Measurements from ENCODE around the gene LBH.
"Not testable (repeated sequence)": the region's sequence is repeated elsewhere in the genome, so short reads cannot be mapped to it uniquely, and the experiment has no call there.

Gene LBH

DNA sequence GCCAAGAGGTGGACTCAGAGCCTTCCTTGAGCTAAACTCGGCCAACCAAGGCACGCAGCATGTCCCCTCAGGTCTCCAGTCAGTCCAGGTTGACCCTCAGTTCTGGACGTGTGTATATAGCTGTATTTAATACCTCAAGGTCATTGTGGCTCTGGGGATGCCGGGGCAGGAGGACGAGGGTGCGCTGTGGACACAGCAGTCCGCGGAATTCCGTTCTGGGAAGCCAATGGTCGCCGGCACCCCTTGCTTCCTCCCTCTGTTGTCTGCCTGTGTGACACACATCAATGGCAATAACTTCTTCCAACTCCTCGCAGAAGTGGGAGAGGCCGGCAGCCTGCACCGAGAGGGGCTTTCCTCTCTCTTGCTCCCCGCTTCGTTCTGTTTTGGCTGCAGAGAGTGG lies 27.7 kb downstream of the LBH start:
- DNase-seq: no peak

DNA sequence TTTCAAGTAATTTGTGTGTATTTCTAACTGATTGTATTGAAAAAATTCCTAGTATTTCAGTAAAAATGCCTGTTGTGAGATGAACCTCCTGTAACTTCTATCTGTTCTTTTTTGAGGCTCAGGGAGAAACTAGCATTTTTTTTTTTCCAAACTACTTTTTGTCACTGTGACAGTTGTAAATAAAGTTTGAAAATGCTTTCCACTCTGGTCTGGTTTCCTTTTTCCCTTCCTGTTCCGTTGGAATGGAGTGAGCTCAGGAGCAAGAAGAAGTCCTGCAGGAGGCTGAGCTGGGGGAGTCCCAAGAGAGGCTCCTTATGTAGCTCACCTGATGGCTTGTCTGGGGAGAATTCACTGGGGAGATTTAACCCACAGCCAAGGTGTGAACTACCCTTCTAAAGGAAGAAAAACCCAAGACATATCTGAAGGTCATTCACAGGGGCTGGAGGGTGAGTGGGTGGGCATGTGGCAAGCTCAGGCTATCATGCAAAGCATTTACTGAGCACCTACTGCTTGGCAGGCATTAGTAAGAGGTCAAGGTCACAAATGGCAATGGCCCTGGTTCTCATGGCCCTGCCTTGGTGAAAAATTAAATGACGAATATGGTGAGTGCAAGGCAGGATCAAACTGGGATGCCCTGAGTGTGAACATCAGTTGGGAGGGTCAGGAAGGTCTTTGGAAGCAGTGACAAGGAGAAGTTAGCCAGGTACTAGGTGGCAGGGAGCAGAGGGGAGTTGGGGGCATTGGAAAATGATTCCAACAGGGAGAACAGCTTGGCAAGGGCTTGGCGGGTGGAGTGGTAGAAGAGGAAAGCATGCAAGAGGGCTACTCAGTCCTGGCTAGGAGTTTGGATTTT lies 28.7 kb downstream of the LBH start:
- DNase-seq: no peak

DNA sequence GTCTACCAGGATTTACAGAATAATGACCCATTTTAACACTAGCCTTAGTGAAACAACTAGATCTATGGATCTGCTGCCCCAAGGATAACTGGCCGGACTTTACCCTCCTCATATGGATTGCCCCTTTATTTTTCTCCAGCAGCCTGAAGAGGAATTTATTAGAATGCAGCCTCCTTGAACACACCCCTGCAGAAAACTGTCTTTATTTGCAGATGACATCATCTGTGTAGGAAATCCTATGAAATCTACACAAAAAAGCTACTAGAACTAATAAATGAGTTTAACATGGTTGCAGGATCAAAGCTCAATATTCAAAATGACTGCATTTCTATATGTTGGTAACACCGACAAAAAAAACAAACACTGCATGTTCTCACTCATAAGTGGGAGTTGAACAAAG lies 29.6 kb downstream of the LBH start:
- no peak for DNase-seq

DNA sequence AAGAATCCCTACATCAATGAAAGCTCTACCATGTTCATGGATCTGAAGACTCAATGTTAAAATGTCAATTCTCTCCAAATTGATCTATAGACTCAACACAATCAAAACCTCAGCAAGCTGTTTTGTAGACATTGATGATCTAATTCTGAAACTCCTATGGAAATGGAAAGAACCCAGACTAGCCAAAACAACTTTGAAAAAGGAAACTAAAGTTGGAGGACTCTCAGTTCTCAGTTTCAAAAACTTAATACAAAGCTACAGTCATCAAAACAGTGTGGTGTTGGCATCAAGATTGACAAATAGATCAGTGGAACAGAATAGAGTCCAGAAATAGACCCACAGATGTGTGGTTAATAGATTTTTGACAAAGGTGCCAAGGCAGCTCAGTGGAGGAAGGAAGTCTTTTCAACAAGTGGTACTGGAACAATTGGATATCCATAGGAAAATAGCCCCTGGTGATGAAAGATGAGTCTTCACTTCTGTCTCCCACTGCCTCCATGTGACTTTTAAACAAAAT lies 30.4 kb downstream of the LBH start:
- DNase-seq: no peak

DNA sequence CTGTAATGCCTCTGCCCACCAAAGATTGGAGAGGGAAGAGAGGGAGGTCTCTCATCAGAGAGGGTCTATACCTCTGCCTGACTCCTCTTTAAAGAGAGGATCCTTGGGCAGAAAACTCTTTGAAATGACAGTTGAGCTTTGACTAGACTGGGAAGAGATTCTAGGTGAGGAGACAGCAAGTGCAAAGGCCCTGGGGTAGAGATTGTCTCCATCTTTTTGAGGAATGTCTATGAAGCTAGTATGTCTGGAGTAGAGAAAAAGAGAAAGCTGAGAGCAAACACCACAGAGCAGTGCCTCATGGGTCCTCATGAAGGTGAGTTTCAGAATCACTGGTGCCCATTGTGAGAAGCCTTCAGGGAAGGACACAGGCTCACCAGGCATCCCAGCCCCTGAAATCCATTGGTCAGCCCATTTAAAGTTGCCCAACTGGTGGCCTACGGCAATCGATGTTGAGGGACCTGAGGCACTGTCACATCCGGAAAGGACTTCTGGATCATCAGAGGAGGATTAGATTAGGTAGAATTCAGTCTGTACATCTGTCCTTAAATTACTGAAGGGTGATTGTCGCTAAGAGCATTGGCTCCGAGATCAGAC lies 31.5 kb downstream of the LBH start:
- DNase-seq: no peak

DNA sequence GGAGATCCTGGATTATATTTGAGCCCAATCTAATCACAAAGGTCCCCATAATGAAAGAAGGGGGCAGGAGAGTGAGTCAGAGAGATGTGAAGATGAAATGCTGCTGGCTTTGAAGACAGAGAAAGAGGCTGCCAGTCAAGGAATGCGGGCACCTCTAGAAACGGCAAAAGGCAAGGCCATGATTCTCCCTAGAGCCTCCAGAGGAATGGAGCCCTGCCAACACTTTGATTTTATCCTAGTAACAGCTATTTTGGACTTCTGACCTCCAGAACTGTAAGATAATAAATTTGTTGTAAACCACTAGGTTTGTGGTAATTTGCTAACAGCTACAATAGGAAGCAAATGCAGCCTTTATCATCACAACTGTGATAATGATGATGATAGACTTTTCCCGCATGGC lies 32.9 kb downstream of the LBH start:
- no peak for DNase-seq

DNA sequence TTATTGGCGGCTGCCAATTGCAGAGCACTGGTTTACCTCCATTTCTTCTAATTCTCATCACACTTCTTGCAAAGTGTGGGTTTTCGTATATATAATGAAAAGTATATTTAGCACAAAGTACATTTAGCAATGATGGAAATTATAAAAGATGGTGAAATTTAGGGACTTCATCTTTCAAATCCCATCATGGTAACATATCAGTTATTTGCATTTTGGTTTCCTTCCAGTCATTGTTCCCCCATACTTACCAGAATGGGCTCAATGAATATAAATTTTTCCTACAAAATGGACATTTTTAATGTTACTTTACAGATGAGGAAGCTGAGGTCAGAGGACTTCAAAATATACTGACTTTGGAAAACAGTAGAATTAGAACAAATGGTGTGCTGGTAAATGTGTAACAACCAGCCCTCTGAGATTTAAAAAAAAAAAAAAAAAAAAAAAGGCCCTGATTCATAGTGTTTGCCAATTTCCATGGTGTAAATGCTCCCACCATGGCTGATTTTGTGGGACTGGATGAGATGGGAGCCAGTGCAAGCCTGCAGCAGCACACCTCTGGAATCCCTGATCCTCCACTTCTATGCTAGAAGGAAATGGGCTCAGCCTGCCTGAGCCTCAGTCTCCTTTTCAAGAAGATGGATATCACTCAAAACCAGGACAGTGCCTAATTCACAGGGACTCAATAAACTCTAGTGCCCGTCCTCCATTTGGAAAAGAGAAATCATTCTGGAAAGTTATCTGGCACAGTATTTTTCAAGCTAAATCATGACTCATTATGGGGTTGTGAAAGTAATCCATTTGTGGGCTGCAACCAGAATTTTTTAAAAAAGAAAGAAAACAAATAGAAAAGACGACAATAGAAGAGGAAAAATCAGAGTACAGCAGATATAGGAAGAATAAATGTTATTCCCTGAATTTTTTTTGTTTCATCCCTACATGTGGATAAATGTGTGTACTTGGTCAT lies 34.0 kb downstream of the LBH start:
- DNase-seq: no peak

DNA sequence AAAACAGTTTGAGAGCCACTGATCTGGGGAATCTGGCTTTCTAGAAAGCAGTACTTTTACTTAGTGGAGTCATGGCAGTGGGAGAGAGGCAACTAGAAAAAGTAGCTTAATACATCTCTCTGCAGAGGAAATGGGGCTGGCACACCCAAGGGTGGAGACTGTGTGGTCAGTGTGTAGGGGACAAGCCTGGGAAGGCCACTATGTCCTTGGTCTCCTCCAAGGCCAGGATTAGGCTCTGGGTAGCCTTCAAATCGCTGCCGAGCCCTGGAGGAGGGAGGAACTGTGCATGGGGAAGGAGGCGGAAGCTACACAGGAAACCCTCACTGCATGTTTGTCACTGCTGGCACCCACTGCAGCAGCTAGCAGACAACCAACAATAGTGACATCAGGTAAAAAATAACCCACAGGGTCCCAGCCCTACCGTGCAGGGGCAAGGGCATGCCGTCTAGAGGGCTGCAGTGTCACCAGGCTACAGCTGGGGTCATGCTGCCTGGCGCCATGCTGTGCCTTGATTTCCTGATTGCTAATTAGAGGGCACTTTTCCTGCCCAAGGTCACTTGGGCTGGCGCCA lies 34.8 kb downstream of the LBH start:
- peak in 1 of 2 donors; percentile 31 for DNase-seq

DNA sequence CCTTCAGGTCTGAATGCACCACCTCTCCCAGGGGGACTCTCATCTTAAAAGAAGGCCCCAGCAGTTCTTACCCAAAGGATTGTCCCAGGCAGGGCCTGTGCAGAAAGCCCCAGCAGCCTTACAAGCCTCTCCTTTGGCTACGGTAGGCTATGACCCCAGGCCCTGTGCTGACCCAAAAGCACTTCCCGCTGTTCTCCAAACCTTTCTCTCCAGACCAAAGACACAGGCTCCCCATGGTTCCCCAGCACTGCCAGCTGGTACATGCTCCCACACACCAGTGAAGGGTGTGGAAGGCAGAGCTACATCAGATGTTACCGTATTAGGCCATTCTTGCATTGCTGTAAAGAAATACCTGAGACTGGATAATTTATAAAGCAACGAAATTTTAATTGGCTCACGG lies 35.4 kb downstream of the LBH start:
- no peak for DNase-seq

DNA sequence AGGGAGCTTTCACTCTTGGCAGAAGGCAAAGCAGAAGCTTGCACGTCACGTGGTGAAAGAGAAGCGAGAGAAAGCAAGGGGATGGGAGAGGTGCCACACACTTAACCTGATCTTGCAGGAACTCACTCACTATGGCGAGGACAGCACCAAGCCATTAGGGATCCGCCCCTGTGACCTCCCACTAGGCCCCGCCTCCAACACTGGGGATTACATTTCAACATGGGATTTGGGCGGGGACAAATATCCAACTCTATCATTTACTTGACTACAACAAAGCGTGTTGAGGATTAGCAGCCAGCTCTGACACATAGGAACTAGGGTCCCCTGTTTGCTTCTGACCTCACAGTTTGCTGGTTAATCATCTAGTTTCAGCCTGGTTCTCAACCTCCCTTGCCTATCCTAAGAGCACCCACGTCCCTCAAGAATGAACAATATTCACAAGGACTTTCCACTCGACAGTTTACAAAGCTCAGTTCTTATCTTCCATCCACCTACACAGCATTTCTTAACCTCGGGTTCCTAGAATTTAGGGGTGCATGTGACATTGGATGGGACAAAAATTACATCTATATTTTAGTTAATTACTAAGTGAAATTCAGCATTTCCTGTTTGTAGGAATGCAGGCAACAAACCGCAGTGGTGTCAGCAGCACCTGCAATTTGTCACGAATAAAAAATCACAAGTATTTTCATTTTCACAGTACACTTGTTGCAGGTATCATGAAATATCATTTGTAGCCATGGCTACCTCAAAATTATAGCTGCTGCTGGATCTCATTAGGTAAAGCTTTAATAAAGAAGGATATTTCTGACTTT lies 36.0 kb downstream of the LBH start:
- DNase-seq: peak; percentile 43 to 52

DNA sequence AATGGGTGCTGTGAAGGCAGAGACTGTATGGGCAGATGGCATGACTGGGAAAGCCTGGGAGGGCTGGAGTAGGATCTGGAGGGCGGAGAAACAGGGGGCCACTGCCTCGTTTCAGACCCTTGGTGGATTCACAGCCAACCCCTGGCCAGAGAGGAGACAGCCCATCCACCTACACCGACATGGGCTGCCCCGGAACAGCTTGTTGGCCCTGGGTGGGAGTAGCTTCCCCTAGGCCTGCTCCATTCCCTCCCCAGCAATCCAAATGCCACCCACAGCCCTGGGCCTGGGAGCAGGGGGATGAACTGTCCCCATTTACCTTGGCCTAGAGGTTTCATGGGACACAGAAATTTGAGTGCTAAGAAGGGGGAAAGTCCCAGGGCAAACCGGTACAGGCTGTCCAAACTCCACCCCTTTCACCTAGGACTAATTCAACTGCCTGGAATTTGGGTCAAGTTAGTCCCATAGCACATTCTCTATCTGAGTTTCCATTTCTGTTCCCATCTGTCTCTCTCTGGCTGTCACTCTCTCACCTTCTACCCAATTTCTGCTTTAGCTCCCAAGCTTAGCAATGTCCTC lies 37.0 kb downstream of the LBH start:
- DNase-seq: no peak

DNA sequence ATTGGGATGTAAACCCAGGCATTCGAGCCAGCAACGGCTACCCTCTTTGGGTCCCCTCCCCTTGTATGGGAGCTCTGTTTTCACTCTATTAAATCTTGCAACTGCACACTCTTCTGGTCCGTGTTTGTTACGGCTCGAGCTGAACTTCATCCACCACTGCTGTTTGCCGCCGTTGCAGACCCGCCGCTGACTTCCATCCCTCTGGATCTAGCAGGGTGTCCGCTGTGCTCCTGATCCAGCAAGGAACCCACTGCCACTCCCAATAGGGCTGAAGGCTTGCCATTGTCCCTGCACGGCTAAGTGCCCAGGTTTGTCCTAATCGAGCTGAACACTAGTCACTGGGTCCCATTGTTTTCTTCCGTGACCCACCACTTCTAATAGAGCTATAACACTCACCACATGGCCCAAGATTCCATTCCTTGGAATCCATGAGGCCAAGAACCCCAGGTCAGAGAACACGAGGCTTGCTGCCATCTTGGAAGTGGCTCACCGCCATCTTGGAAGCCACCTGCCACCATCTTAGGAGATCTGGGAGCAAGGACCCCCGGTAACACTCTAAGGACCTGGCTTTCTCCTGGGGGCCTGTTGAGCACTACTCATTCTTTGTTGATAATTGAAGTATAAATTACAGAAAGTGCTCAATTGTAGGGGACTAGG lies 37.9 kb downstream of the LBH start:
- DNase-seq: not testable (repeated sequence)

DNA sequence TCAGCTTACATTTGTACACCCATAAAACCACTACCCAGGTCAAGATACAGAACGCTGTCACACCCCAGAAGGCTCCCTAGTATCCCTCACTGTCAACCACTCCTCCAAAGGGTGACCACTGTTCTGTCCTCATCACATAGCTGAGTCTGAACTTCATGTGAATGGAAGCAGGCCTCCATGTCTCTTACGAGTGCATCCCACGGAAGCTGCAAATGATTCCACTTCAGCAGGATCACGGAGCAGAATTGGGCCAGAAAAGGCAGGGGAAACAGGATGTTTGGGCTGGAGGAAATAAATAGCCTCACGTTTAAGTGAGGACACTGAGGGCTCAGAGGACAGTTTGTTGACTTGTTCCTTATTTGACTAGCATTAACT lies 38.4 kb downstream of the LBH start:
- DNase-seq: no peak

DNA sequence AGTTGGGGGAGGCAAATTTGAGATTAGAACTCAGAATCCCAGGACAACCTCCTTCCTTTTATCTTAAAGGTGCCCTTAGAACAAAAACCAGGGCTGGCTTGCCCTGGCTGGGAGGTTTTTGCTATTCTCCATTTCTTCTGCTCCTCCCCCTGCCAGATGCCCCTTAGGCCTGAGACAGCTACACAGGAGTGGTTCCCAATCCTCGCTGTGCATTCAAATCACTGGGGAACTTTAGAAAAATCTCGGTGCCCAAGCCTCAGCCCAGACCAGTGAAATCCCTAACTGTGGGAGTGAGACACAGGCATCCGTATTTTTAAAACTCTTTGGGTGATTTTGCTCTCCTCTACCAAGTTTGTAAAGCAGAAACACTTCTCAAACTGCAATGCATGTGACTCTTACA lies 38.8 kb downstream of the LBH start:
- no peak for DNase-seq

DNA sequence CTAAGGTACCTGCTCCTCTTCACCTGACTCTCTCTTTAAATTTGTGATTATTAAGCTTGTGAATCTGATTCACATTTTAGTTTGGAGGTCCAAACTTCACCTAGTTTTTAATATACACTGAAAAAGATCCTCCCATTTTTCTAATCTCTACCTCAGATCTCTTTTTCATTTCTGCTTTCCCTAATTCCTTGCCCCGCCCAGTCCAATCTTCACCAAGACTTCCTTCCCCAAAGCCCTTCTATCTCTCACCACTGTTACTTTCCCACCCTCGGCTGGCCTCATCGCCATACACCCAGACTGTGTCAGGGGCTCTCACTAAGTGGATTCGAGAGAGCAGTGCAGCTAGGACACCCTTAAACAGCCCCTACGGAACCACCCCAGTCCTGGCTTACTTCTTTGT lies 40.0 kb downstream of the LBH start:
- DNase-seq: no peak

DNA sequence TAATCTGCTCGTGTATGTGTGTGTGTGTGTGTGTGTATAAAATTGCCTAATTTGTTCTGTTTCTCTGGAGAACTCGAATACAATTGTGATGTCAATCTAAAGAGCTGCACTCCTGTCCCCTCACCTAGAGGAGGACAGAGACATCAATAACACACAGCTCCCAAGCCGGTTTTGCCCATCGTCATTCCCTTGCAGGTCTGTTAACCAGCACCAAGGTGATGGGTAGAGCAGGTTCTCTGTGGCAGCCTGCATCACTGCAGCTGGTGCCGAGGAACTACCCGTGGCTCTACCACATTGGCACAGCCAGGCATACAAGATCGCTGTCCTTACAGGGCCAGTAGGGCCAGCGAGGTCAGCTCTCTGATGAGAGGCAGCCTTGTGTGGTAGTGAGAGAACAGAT lies 41.0 kb downstream of the LBH start:
- DNase-seq: no peak

DNA sequence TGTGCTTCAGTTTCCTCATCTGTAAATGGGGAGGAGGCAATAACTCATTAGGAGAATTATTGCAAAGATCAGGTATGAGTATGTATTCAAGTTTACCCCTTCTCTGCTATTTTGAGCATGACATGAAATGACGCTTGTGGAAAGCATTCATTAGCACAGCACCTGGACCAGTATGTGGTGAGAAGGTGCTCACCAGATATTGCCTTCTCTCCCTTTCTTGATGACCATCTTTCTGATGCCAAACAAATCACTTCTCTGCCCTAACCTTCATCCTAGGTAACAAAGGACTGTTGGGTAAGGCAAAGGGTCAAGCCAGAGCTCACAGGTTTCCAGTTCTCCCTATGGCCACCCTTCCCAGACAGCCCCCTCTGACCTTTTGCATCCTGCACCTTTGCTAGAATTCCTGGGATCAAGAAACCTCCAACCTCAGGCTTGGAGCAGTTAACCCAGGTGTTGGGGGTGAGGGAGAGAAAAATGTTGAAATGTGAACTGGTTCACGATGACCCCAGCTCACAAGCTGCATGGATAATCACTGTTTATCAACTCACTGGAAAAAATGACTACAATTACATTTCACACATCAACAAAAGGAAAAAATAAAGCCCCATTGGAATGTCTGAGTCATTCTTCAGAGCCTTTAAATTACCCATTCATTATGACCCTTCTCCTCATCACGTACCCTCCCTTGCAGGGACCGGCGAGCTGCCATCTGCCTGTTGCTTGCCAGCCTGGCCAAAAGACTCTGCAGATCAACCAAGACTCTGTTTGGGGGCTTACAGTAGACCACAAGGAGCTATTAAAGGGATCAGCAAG lies 41.6 kb downstream of the LBH start:
- peak in 1 of 2 donors; percentile 36 for DNase-seq

DNA sequence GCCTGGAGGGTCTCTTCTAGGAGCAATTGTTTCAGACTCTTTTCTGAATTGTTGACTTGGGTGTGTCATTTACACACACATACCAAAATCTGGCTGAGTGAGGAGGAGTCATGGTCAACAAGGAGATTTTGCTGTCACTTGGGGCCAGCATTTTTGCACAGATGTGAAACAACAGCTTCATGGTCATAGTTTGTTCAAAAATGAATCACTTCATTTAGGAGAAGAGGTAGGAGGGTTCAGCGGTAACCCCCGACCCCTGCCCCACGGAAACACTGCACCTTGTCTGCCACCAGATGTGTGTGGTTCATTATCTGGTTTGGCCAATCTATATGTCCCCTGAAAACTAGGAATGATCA lies 42.2 kb downstream of the LBH start:
- peak in 1 of 2 donors; percentile 24 for DNase-seq

DNA sequence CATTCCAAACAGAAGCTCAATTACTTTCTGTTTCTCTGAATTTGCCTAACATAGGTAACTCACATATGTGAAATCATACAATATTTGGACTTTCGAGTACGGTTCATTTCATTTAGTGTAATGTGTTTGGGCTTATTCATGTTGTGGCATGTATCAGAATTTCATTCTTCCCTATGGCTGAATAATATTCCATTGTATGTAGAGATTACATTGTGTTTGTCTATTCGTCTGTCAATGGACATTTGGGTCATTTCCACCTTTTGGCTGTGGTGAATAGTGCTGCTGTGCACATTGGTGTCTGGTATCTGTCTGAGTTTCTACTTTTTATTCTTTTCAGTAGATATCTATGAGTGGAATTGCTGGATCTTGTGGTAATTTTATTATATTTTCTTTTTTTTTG lies 43.9 kb downstream of the LBH start:
- no peak for DNase-seq

DNA sequence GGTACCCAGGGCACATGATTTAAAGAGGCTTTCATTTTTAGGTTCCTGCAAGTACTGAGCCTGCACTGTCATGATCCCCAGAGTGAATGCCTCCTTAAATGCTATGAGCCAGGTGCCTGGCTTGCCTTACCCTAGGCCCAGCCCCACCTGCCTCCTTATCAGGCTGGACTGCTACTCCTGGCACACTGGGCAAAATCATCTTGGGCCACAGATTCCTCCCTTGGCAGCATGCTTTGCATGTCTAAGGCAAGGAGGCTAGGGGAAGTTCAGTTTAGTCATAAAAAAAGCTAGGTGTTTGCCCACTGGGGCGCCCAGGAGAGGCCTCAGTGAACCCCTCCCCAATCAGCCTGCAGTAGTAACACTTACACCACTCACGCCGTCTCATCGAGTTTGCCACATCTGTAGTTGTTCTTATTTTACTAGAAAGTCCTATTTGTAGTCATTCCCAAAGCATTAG lies 45.1 kb downstream of the LBH start:
- DNase-seq: no peak

Data from stimulated activated CD4-positive, alpha-beta T cell treated with anti-CD3 and anti-CD28 coated beads, Interleukin-2, amount 100 ng/mL, for 48 hours (primary cell).